Putamen (tissue), 1 donor: ENCODE data around the gene CRLF1.

Source experiments
- DNase-seq: peaks from one replicate; pipeline ENCODE4 v3.0.0-alpha.2; 2016; ENCODE audit warnings: low spot score

CRLF1 gene

GRCh38 chr19:18606281-18607225, at the start of gene CRLF1:
CRLF1 (minus strand) TSS chr19:18606799; CDS start chr19:18606656, 143 bp downstream.
- DNase-seq, result no peak

GRCh38 chr19:18655173-18655844, 48.7 kb upstream of the CRLF1 start:
- DNase-seq, result no peak

GRCh38 chr19:18654469-18654868, 47.9 kb upstream of the CRLF1 start:
- no peak for DNase-seq

- no peak for DNase-seq
Observed at GRCh38 chr19:18653853-18654252, 47.3 kb upstream of the CRLF1 start.

- no peak for DNase-seq
Observed at GRCh38 chr19:18651733-18652132, 45.1 kb upstream of the CRLF1 start.

GRCh38 chr19:18651300-18651699, 44.7 kb upstream of the CRLF1 start:
- no peak for DNase-seq

GRCh38 chr19:18650468-18651041, 44.0 kb upstream of the CRLF1 start:
- DNase-seq, result no peak

- DNase-seq, result no peak
Observed at GRCh38 chr19:18650021-18650390, 43.4 kb upstream of the CRLF1 start.

GRCh38 chr19:18649371-18650020, 42.9 kb upstream of the CRLF1 start:
- no peak for DNase-seq

GRCh38 chr19:18648973-18649315, 42.3 kb upstream of the CRLF1 start:
- DNase-seq, result no peak

- DNase-seq, result no peak
Observed at GRCh38 chr19:18647807-18648206, 41.2 kb upstream of the CRLF1 start.

- DNase-seq, result no peak
Observed at GRCh38 chr19:18647371-18647767, 40.8 kb upstream of the CRLF1 start.

- no peak for DNase-seq
Observed at GRCh38 chr19:18646535-18647370, 40.2 kb upstream of the CRLF1 start.

GRCh38 chr19:18645035-18645511, 38.5 kb upstream of the CRLF1 start:
- DNase-seq, result peak; percentile 85

- DNase-seq, result peak; percentile 77
Observed at GRCh38 chr19:18644196-18645034, 37.8 kb upstream of the CRLF1 start.

- DNase-seq, result no peak
Observed at GRCh38 chr19:18639706-18640243, 33.2 kb upstream of the CRLF1 start.

GRCh38 chr19:18637673-18638630, 31.4 kb upstream of the CRLF1 start:
- no peak for DNase-seq

- no peak for DNase-seq
Observed at GRCh38 chr19:18636969-18637629, 30.5 kb upstream of the CRLF1 start, which contains the start of gene KLHL26. KLHL26 (plus strand) TSS chr19:18637028; CDS start chr19:18637055, 27 bp downstream.
